Astrocyte of the spinal cord (primary cell): ENCODE measurements around the gene FES.

ENCODE experiments used
- DNase-seq: peaks from one replicate; pipeline ENCODE4 v3.0.0; 2011; ENCODE audit warnings: low read depth, low spot score
- H3K4me3 ChIP-seq: 2 replicates; pipeline ENCODE4 v1.5.1; 2011; ENCODE audit warnings: low read depth, mild to moderate bottlenecking, low read length, moderate library complexity
- CTCF ChIP-seq: IDR thresholded peaks from 2 replicates; pipeline ENCODE4 v1.5.1; 2012; ENCODE audit warnings: low read depth, mild to moderate bottlenecking, low read length, inconsistent platforms
- in situ Hi-C: cut with HindIII; loops from 2 replicates; pipeline ENCODE4 v1.10.0; 2017; ENCODE audit warnings: low sequenced_read_pairs

Gene FES

GRCh38 chr15:90851940-90852339, 32.4 kb upstream of the FES start:
- no peak overlapping the region for H3K4me3 ChIP-seq
- DNase-seq = no peak
- TF ChIP-seq CTCF = no peak
- in situ Hi-C loops = no loop called here

- no peak for DNase-seq
- no peak for TF ChIP-seq CTCF
- in situ Hi-C loops = no loop called here
- H3K4me3 ChIP-seq = no peak overlapping the region
Measured at GRCh38 chr15:90855139-90855538, 29.2 kb upstream of the FES start.

GRCh38 chr15:90857337-90857736, 27.0 kb upstream of the FES start:
- in situ Hi-C loops = no loop called here
- no peak overlapping the region for H3K4me3 ChIP-seq
- TF ChIP-seq CTCF = no peak
- DNase-seq = no peak

- H3K4me3 ChIP-seq = no peak overlapping the region
- in situ Hi-C loops = no loop called here
- TF ChIP-seq CTCF = no peak
- DNase-seq = no peak
Measured at GRCh38 chr15:90857883-90858443, 26.3 kb upstream of the FES start.

GRCh38 chr15:90859234-90860131, 24.8 kb upstream of the FES start:
- no peak overlapping the region for H3K4me3 ChIP-seq
- no peak for TF ChIP-seq CTCF
- no peak for DNase-seq
- in situ Hi-C loops = no loop called here

- DNase-seq = no peak
- in situ Hi-C loops = no loop called here
- TF ChIP-seq CTCF = no peak
- no peak overlapping the region for H3K4me3 ChIP-seq
Measured at GRCh38 chr15:90860450-90860849, 23.9 kb upstream of the FES start.
